H9 (cell line): ENCODE results near the gene LMOD3. TPM values are rescaled to one million over a fixed set of nuclear protein-coding genes. Genes with fewer than 3 reads are reported as not detected.
A peak's percentile ranks its signal among the peaks of the same experiment; 100 is the strongest.

ENCODE experiments used
- DNase-seq: peaks from one replicate; pipeline ENCODE4 v3.0.0-alpha.2; 2017
- H2AFZ ChIP-seq: one replicate; pipeline ENCODE4 v1.6.1; 2013; ENCODE audit warnings: mild to moderate bottlenecking, low read length, control low read depth, moderate library complexity
- H2AK5ac ChIP-seq: 2 replicates; pipeline ENCODE4 v1.6.1; 2013; ENCODE audit warnings: low read length, control low read depth, mixed read lengths; ENCODE audit not compliant: insufficient read length
- H2BK120ac ChIP-seq: one replicate; pipeline ENCODE4 v1.6.1; 2013; ENCODE audit warnings: low read depth, mild to moderate bottlenecking, low read length, control low read depth, inconsistent platforms; ENCODE audit not compliant: poor library complexity, severe bottlenecking
- H2BK12ac ChIP-seq: 2 replicates; pipeline ENCODE4 v1.6.1; 2013; ENCODE audit warnings: low read length, control low read depth, mixed read lengths, low read depth; ENCODE audit not compliant: insufficient read length
- H2BK15ac ChIP-seq: 2 replicates; pipeline ENCODE4 v1.6.1; 2013; ENCODE audit warnings: low read depth, low read length, control low read depth
- H2BK20ac ChIP-seq: one replicate; pipeline ENCODE4 v1.6.1; 2013; ENCODE audit warnings: low read depth, mild to moderate bottlenecking, low read length, control low read depth, inconsistent platforms; ENCODE audit not compliant: poor library complexity, severe bottlenecking
- H2BK5ac ChIP-seq: 2 replicates; pipeline ENCODE4 v1.6.1; 2013; ENCODE audit warnings: low read length, control low read depth, mixed read lengths; ENCODE audit not compliant: insufficient read length
- H3K14ac ChIP-seq: 2 replicates; pipeline ENCODE4 v1.6.1; 2013; ENCODE audit warnings: low read length, control low read depth; ENCODE audit not compliant: insufficient read depth
- H3K18ac ChIP-seq: 2 replicates; pipeline ENCODE4 v1.6.1; 2013; ENCODE audit warnings: low read depth, mild to moderate bottlenecking, mixed read lengths, low read length, control low read depth; ENCODE audit not compliant: insufficient read length
- H3K23ac ChIP-seq: 2 replicates; pipeline ENCODE4 v1.6.1; 2013; ENCODE audit warnings: low read length, control low read depth, mixed read lengths, low read depth; ENCODE audit not compliant: insufficient read length
- H3K23me2 ChIP-seq: 2 replicates; pipeline ENCODE4 v1.6.1; 2013; ENCODE audit warnings: low read depth, mild to moderate bottlenecking, mixed read lengths, low read length, control low read depth; ENCODE audit not compliant: insufficient read length, poor library complexity, severe bottlenecking
- H3K27ac ChIP-seq: 2 replicates; pipeline ENCODE4 v1.5.1; 2013; ENCODE audit warnings: low read length, control low read depth, mixed read lengths, low read depth; ENCODE audit not compliant: insufficient read length
- H3K27me3 ChIP-seq: 2 replicates; pipeline ENCODE4 v1.6.1; 2013; ENCODE audit warnings: low read length, control low read depth, inconsistent platforms; ENCODE audit not compliant: insufficient read depth
- H3K4ac ChIP-seq: 2 replicates; pipeline ENCODE4 v1.6.1; 2013; ENCODE audit warnings: low read depth, mild to moderate bottlenecking, control low read depth, inconsistent platforms, low read length, moderate library complexity
- H3K4me1 ChIP-seq: 2 replicates; pipeline ENCODE4 v1.6.1; 2013; ENCODE audit warnings: low read length, control low read depth, inconsistent platforms; ENCODE audit not compliant: insufficient read depth
- H3K4me2 ChIP-seq: 2 replicates; pipeline ENCODE4 v1.6.1; 2013; ENCODE audit warnings: low read length, control low read depth, mixed read lengths; ENCODE audit not compliant: insufficient read length, insufficient read depth
- H3K56ac ChIP-seq: 2 replicates; pipeline ENCODE4 v1.6.1; 2013; ENCODE audit warnings: low read depth, mild to moderate bottlenecking, mixed read lengths, low read length, control low read depth; ENCODE audit not compliant: insufficient read length
- H3K79me1 ChIP-seq: 2 replicates; pipeline ENCODE4 v1.6.1; 2013; ENCODE audit warnings: low read depth, mild to moderate bottlenecking, moderate library complexity, low read length, control low read depth, inconsistent platforms; ENCODE audit not compliant: insufficient read depth, poor library complexity, severe bottlenecking
- H3K79me2 ChIP-seq: 2 replicates; pipeline ENCODE4 v1.6.1; 2013; ENCODE audit warnings: low read length, control low read depth, inconsistent platforms; ENCODE audit not compliant: insufficient read depth
- H3K9ac ChIP-seq: 2 replicates; pipeline ENCODE4 v1.6.1; 2013; ENCODE audit warnings: low read length, control low read depth, mixed read lengths; ENCODE audit not compliant: insufficient read length; ENCODE audit errors: extremely low read depth
- H3K9me3 ChIP-seq: one replicate; pipeline ENCODE4 v1.6.1; 2013; ENCODE audit warnings: low read depth, low read length, inconsistent platforms; ENCODE audit not compliant: control insufficient read depth
- H3T11ph ChIP-seq: one replicate; pipeline ENCODE4 v1.6.1; 2013; ENCODE audit warnings: mild to moderate bottlenecking, low read length, control low read depth, inconsistent platforms
- H4K20me1 ChIP-seq: one replicate; pipeline ENCODE4 v1.6.1; 2013; ENCODE audit not compliant: control insufficient read depth, insufficient read length, insufficient read depth
- H4K5ac ChIP-seq: 2 replicates; pipeline ENCODE4 v1.6.1; 2013; ENCODE audit warnings: low read depth, mild to moderate bottlenecking, mixed read lengths, low read length, control low read depth; ENCODE audit not compliant: insufficient read length
- H4K8ac ChIP-seq: replicated peaks from 2 replicates; pipeline ENCODE4 v1.6.1; 2013; ENCODE audit warnings: low read length, control low read depth, mixed read lengths, low read depth; ENCODE audit not compliant: insufficient read length
- H4K91ac ChIP-seq: 2 replicates; pipeline ENCODE4 v1.6.1; 2013; ENCODE audit warnings: low read depth, mild to moderate bottlenecking, moderate library complexity, mixed read lengths, low read length, control low read depth; ENCODE audit not compliant: insufficient read length
- H3K27ac Mint-ChIP-seq, 3 experiments: 2 replicates in 2 of 3; 3 replicates in 1 of 3; pipeline ENCODE4 v1.8.0; 2020 to 2021; ENCODE audit warnings: mixed read lengths in 3 of 3, mild to moderate bottlenecking in 1 of 3, moderate library complexity in 1 of 3
- H3K27me3 Mint-ChIP-seq: 2 replicates; pipeline ENCODE4 v1.8.0; 2021; ENCODE audit warnings: low read depth, mild to moderate bottlenecking, moderate library complexity, mixed read lengths
- H3K36me3 Mint-ChIP-seq, 3 experiments: 2 replicates in 2 of 3; 3 replicates in 1 of 3; pipeline ENCODE4 v1.8.0; 2020 to 2021; ENCODE audit warnings: low read depth in 3 of 3, mixed read lengths in 3 of 3; ENCODE audit not compliant: insufficient read depth in 1 of 3
- H3K4me1 Mint-ChIP-seq, 2 experiments: 2 replicates each; pipeline ENCODE4 v1.8.0; 2020; ENCODE audit warnings: mixed read lengths in 2 of 2
- H3K4me3 Mint-ChIP-seq, 2 experiments: 2 replicates in 1 of 2; 3 replicates in 1 of 2; pipeline ENCODE4 v1.8.0; 2020 to 2021; ENCODE audit warnings: mild to moderate bottlenecking in 2 of 2, mixed read lengths in 2 of 2, moderate library complexity in 1 of 2
- H3K9me3 Mint-ChIP-seq, 2 experiments: 2 replicates in 1 of 2; 3 replicates in 1 of 2; pipeline ENCODE4 v1.8.0; 2020; ENCODE audit warnings: mild to moderate bottlenecking in 2 of 2, mixed read lengths in 2 of 2, moderate library complexity in 1 of 2
- CTCF ChIP-seq: fragments of 200-600 bp; sonication (generic); conservative IDR thresholded peaks from 3 replicates; pipeline ENCODE4 v1.8.0; 2021; ENCODE audit warnings: antibody characterized with exemption, mild to moderate bottlenecking
- WGBS: extraction: QIAGEN DNeasy Blood & Tissue Kit; methylation state at CpG from one replicate; pipeline ENCODE4 v1.1.7; 2013; ENCODE audit warnings: missing lambda C conversion rate, low lambda C conversion rate, mixed read lengths; ENCODE audit not compliant: insufficient read length; ENCODE audit errors: extremely low coverage; 5-methylcytosine and 5-hydroxymethylcytosine counted together
- total RNA-seq: library from RNA; stranded (reverse); gene quantifications from 2 replicates; pipeline ENCODE4 v1.2.1, GENCODE V29; 2021

LMOD3 gene
- total RNA-seq, 1 experiment from 2014 or later, result not detected

GRCh38 chr3:69085833-69086722, 36.3 kb downstream of the LMOD3 start:
- Histone ChIP-seq H2BK5ac (no peak overlapping the region), H4K91ac (no peak overlapping the region), H3K18ac (no peak overlapping the region), H4K8ac (no peak overlapping the region), H3K4ac (no peak overlapping the region), H3K27me3 (no peaks in the 10 kb centered on the region), H3T11ph (no peak overlapping the region), H2AFZ (peak overlapping the region; percentile 78), H4K20me1 (no peaks in the 10 kb centered on the region), H2BK20ac (no peak overlapping the region), H3K23ac (no peak overlapping the region), H3K79me2 (no peaks in the 10 kb centered on the region), H2AK5ac (no peak overlapping the region), H3K79me1 (no peaks in the 10 kb centered on the region), H3K9me3 (no peaks in the 10 kb centered on the region), H3K4me2 (peak overlapping the region; percentile 98), H3K56ac (no peak overlapping the region), H3K23me2 (peaks cover 7% of the 10 kb centered on the region), H3K4me1 (peaks cover 8% of the 10 kb centered on the region; the same call in 1 of the 2 replicates), H4K5ac (no peak overlapping the region), H3K27ac (no peak overlapping the region), H2BK120ac (no peak overlapping the region), H2BK15ac (no peak overlapping the region), H2BK12ac (no peak overlapping the region), H3K14ac (no peak overlapping the region; the same call in 1 of the 2 replicates), H3K9ac (peak overlapping the region; percentile 81)
- Mint-ChIP-seq H3K9me3 (no peaks in the 10 kb centered on the region), H3K4me1 (peaks cover 38 to 40% of the 10 kb centered on the region in 2 experiments), H3K27me3 (no peaks in the 10 kb centered on the region; the same call in 1 of the 2 replicates), H3K4me3 (peak overlapping the region; percentile 89 to 94), H3K36me3 (no peaks in the 10 kb centered on the region), H3K27ac (peak overlapping the region in 1 of 3 experiments; percentile 48; a peak in 1 of 7 replicates)
- no peak for TF ChIP-seq CTCF
- no peak for DNase-seq
- WGBS, result no CpG with 5 or more reads among the region's 8 CpGs
